HG02588 (cell line): ENCODE data around the gene TLL2.

Experiments
- ATAC-seq: cut with Tn5 transposase; IDR thresholded peaks from one replicate; pipeline ENCODE4 v1.9.1; 2021; ENCODE audit warnings: mild to moderate bottlenecking, moderate library complexity; ENCODE audit not compliant: unreplicated experiment

The TLL2 gene

DNA sequence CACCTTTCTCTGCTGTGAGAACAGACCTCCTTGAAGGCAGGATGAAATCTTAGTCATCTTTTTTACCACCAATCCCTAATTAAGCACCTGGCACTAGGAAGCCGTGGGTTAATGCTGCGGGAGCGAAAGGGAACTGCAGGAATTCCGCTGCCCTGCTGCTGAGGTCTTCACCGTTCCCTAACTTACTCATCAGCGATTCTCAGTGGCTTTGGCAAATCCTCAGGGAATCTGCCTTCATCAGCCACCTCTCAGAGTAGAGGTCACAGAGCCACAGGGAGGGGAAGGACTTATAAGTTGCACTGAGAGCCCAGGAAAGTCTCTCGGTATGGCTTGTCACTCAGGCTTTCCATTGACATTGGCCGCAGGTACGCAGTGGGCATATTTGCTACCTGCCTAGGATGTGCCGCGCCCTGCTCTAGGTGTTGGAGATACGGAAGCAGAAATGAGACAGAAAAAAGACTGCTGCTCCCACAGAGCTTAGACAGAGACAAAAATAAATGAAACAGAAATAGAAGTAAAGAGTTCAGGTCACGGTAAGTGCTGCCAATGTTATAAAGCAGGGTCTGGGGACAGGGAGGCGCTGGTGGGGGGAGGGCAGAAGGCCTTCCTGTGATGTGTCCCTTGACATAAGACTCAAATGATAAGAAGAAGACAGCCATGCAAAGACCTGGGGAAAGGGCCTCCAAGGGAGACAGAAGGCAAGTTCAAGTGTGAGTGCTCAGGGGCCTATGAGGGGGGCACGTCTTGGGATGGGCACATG is 82.3 kb downstream of the TLL2 start:
- no peak for ATAC-seq

DNA sequence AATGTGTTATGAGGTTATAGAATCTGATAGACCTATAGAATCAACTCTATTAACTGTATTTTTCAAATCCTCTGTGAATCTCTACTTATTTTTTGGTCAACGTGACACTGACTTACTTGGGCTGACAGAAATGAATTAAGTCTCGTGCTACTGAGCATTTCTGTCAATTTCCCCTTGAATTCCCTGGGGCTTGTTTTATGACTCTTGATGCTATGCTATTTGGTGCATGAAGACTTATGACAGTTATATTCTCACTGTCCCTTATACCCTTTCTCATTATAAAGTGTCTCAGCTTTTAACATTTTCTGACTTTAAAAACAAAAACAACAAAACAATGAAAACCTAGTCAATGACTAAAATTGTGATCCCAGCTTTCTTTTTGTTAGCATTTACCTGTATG is 86.4 kb downstream of the TLL2 start:
- ATAC-seq, result no peak

DNA sequence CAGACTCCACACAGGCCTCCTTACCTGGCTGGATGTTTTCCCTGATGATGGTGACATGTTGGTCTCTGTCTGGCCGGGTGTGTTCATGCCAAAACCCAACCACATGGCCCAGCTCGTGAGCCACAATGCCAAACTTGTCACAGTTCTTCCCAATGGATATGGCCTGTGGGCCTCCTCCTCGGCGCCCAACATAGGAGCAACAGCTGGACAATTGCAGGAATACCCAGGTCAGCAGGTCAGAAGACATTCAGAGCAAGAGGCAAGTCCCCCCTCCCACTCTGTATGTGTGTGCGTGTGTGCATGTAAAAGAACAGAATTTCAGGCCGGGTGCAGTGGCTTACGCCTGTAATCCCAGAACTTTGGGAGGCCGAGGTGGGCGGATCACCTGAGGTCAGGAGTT is 91.2 kb downstream of the TLL2 start:
- ATAC-seq, result no peak

DNA sequence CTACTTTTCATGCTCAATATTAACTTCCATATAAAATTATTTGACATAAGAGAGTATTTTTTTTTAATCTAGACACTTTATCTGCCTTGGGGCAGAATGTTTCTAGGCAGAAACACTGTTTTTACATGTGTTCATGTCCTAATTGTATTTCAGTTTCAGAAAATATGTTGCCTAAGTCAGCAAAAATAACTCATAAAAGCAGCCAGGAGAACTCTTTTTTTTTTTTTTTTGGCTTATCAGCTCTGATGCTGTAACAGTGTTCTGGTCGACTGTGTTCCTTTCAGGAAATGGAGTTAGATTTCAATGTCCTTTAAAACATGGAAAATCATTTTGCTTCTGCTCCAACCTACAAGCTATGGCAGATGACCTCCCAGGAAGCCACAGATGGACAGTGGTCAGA is 91.7 kb downstream of the TLL2 start:
- no peak for ATAC-seq

DNA sequence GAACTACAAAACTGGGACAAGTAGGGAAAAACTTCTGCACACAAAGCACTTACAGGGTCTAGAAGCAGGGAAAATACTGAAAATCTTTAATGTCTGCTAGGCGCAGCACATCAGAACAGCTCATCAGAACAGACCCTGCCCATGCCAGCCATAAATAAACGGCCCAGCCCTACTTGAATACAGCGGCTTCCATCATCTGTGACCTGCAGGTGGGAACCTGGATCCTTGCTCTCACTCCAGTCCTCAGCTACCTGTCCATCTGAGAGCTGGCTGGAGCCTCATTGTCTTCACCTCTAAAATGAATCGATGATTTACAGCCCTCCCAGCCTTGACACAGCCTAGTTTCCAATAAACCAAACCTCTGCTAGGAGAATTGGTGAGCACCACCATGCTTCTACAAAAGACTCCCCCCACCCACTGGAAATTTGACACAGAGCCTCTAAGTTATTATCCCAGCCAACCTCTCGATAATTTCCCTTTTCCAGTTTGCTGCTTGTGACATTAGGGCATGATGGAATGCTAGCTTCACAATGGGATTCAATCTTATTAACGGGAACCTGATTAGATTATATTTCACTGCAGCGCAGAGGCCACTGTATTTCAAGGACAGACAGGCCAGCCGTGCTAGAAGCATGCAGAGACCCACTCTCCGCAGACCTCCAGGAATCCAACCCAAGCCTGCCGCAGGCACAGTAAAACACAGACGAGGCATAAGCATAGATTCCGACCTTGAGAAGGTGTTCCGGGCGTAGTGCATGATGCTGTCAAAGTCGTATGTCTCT is 93.3 kb downstream of the TLL2 start:
- ATAC-seq, result no peak

DNA sequence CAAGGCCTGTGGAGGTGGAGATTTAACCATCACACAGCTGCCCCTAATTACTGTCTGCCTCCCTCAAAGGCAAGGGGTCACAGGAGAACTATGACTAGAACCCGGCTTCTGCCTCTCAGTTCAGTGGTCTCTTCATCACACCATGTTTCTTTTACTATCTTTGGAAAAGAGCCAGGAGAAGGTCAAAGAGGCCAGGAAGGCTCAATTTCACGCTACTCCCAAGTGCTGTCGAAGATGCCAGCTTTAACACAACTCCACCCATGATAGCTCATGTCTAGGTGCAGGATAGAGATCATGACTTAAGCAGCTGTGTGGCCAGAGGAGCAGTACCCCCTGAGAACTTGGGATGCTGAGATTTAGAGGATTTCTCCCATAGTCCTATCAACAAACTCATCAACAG is 94.4 kb downstream of the TLL2 start:
- ATAC-seq, result no peak

DNA sequence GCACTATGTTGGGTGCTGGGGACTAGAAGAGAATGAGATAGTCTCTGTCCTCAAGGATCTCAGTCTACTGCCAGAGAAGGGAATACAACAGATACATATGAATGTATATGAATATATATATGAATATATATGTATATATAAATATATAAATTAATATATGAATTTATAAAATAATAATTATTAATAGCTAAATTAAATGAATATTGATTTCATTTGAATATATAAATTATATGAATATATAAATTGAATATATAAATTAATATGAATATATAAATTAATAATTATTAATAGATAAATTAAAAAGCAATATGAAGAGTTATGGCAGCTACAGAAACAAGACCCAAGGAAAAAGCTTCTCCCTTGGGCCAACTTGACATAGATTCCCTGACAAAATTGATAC is 95.1 kb downstream of the TLL2 start:
- ATAC-seq, result no peak

DNA sequence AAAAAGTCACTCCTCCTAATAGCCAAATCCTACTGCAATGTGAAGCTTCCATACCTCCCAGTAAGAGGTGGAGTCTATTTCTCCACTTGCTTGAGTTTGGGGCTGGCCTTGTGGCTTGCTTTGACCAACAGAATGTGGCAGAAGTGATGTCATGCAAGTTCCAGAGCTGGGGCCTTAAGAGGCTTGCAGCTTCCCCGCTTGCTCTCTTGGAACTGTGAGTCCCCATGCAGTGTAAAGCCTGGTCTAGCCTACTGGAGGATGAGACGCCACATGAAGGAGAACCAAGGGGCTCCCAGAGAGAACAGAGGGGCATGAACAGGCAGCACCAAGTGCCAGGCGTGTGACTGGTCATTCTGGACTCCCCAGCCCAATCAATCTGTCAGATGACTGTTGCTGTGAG is 96.3 kb downstream of the TLL2 start:
- no peak for ATAC-seq

DNA sequence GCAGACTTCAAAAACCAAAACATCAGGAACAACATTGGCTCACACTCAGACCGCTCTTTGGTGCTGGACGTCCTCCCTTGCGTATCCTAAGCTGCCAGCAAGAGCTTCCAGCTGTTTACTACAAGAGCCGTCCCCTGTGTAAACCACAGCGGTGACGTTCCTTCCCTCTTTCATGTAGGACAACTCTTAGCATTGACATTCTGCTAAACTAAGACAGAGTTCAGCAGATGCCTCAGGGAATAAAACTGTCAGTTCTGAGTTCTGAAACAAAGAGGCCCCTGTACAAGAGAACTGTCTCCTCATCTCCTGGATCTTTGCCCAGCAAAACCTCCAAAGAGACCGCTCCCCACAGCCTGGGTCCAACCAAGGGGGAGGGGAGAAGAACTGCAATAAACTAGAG is 97.1 kb downstream of the TLL2 start:
- no peak for ATAC-seq

DNA sequence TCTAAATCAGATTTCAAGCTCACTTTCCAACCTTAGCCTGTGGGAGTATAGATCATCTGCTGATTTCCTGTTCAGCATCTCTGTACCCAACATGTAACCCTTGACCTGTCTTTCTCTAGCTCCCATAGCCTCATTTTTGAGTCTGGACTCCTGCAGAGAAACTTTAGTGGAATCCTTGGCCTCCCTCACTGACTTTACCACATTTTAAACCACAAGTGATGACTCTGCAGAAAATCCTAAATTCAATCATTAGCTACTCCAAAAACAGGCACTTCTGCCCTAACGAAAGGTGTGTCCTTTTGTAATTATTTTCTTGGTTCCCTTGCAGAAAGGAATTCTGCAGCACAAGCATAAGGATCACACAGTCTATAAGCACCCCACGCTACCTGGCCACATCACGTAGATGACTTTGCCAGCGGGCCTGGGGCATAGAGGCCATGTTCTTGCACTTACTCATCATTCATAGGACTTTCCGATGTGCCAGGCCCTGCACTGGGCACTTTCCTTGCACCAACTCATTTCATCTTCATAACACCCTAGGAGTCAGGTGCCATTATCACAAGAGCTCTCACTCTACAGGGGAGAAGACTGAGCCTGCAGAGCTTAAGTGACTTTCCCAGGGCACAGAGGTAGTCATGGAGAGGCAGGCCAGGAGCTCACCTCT is 97.7 kb downstream of the TLL2 start:
- no peak for ATAC-seq

DNA sequence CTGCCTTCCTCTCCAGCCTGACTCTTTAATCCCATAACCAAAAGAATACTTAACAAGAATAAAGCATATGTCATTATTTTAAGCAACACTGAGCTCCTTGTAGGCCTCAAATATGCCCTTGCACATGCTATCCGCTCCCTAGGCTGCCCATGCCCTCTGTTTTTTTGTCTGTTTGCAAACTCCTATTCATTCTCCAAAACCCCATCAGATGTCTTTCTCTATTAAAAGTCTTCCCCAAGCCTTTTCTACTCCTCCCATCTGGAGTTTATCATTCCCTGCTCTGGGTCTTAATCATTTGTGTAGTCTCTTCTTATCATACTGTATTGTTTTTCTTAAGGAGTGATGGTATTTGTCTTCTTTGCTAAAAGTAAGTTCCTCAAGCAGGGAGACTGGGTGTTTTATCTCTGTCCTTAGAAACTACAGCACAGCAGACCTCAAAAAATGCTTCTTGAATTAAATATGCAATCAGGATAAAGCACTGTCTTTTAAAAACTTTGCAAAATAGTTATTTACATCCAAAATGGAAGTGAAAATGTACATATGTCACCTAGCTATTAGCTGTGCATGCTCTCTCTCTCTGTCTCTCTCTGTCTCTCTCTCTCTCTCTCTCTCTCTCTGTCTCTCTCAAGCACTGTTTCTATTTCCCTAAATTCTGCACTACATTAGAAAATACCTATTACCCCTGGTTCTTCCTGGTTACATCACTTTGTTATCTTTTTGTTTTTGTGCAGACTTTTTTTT is 98.4 kb downstream of the TLL2 start:
- no peak for ATAC-seq

DNA sequence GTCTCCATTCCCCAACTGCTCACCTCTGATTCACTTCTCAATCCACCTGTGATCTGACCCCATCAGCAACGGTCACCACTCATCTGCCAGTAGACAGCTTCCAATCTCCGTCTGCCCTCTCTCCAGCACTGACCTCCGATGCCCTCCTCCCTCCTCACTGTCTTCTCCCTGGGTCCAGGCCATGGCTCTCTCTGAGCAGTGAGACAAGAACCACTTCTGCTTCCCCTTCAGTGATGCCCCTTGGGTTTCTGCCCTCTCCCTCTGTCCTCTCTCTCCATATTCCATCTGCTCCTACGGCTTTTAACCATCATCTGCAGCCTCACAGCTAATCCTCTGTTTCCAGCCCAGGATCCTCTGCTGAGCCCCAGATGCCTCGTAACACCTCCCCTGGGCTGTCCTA is 99.4 kb downstream of the TLL2 start:
- ATAC-seq, result no peak

DNA sequence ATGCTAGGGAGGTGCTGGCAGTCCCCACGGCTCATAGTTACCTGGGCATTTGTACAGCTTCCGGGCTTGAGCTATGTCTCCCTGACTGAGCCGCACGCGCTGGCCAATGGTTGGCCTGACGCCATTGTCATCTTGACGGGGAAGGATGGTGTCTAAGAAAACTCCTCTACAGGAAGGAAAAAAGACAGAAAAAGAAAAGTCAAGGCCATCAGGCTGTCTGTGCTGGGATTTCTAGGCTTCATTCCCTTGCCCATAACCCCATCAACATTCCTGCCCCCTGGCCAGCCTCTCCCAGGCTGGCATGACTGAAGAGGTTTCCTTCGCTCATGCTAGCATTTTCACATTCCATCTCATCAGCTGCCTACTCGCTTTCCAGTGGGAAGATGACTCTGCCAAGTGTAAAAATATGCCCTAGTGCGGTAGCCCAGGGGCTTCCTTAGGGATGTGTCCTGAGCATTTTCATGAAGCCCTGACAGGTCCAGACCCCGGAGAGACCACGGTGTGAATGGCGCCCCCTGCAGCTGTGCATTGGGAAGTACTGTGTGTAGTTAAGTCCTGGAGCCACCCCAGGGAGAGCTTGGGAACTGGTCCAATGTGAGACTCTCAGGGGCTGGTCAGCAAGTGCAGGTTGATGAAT is 100.5 kb downstream of the TLL2 start:
- no peak for ATAC-seq

DNA sequence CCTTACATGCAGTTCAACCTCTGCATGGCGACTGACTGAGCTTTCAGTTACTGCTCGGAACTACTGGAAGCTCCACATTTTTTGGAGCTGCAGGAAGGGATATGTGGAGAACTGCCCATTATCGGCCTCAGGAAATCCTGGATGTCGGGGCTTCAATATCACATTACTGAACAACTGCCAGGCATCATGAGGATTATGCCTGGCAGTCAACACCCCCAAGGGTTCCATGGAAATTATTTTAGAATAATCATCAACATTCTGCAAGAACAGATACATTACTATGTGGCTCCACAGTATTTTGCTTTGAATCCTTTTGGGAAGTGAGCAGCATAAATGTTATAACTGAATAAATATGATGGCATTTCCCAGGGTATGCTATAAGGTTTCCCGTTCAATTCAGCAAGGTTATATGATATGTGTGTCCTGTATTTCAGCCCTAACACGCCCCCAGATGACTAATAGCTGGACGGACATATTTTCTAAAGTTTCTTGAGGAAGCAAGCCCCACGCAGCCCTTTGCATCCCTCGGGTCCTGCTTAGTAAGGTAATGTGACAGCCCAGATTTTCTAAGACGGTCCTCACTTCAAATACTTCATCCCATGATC is 101.9 kb downstream of the TLL2 start:
- ATAC-seq, result no peak

DNA sequence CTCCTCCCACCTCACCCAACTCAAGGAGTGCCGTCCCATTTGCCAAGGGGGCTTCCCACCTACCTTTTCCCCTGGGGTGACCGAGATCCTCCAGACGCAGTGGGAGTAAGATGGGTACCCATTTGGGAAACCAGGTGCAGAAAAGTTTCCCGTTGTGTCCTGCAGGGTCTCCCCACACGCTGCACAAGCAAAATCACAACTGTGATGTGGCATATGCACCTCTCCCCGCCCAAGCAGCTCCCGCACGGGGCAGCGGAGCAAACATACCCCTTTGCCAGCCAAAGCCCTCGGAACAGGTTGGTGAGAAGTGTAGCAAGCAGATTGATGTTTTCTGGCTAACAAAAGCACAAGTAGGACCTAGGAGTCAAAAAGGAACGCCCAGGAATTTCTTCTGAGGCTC is 103.4 kb downstream of the TLL2 start:
- no peak for ATAC-seq

DNA sequence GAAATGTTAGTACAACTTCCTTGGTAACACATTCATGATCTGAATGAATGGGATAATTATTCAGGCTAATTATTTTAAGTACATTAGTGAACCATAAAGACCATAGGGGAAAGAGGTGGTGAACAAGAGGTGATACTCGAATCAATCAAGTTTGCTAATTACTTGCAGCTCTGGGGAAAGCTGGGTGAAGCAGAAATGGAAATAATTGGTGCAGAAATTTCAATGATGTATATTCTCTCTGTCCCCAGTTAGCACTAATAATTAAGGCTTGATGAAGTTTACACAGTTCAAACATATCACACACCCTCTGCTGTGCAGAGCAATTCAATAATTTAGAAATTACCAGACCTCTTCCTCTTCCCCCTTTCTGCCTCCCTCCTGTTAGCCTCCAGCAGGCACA is 105.5 kb downstream of the TLL2 start:
- ATAC-seq, result no peak

DNA sequence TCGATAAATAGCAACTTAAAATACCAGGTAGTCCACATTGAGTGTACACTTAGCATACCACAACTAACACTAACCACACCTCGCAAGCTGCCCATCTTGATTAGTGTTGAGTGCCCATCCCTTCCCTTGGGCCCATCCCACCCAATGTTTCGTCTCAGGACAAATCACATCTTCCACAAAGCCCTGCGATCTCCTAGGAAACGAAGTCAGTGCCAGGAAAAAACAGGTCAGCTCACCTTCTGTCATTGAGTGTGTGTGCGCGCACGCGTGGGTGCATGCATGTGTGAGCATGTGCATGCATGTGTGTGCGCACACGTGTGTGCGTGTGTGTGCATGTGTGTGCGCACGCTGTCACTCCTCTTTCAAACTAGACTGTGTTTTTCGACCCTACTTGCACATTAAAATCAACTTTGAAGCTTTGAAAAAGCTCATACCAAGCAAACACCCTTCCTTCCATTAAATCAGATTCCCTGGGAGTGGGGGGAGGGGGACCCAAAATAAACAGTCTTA is 106.1 kb downstream of the TLL2 start:
- ATAC-seq, result no peak

DNA sequence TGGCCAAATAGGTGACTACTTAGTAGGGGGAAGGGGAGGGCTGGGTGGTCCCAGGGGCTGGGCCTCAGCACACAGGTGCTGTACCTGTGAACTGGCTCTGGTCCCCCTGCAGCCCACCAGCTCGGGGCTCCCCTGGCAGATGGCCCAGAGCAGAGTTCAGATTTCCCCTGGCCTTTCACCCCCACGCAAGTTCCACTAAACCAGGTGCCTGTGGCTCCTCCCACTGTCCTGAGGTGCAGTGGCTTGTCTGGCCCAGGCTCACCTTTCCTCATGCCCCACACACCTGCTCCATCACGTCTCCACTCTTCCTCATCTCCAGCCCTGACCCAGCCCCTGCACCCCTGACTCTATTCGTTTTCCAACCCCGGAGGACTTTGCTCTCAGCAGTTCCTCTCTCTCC is 107.6 kb downstream of the TLL2 start:
- no peak for ATAC-seq

DNA sequence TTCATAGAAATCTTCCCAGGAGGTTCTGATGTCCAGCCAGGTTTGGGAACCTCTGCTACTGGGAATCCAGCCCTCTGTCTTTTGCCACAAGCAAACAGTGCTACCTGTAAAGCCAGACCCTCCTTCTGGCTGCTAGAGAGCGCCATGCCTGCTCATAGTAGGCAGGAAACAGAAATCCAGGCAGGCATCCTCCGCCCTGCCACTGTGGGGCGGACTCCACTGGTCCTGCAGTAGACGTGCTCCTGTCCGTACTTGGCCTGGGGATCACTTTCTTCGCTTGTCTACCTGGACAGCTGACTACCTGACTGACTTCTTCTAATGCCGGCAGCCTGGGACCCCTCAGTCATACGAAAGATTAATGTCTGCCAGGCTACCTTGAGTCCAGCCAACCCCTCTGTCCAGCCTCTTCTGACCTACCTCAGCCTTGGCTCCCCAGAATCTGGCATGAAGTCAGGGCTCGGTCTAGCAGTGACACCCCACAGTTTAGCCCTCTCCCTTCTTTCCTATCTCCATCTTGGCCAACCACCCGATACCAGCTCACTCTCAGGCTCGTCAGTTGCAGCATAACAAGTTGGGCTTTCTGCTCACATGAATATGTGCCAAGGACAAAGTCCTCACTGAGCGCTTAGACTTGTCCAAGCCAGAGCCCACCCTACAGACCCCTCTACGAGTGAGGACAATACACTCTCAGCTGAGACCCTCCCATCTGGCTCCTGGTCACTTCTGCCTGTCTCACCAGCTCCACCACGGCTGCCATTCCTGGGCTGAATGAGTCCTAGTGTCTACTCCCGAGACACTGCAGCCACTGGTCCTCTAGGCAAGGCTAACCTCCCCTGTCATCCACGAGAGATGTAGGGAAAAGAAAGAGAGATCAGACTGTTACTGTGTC is 111.1 kb downstream of the TLL2 start:
- ATAC-seq, result no peak
